ENCODE data around the gene DIPK2B. TPM values are rescaled to one million over a fixed set of nuclear protein-coding genes. Genes with fewer than 3 reads are reported as not detected.
A peak's percentile ranks its signal among the peaks of the same experiment; 100 is the strongest.

The DIPK2B gene
- total RNA-seq, 4 donors from 2014 or later: 3.1 to 10.9 (median 6.8) TPM

GRCh38 chrX:45164021-45164621 is 36.6 kb downstream of the DIPK2B start:
- H3K4me3 ChIP-seq (ENCODE audit: low read depth, poor library complexity, severe bottlenecking): no peak overlapping the region
- 56 to 62% methylated on average over 1 of the region's 1 CpG for WGBS, 2 donors
- intact Hi-C loops (cut with DNase I; ENCODE audit: low total_unique reads): no loop called here
- no peak for DNase-seq (ENCODE audit: low spot score in 2 of 2)
- TF ChIP-seq CTCF (IDR thresholded peaks at IDR 0.05) (no peak), POLR2A (IDR thresholded peaks at IDR 0.05) (no peak)

DNA sequence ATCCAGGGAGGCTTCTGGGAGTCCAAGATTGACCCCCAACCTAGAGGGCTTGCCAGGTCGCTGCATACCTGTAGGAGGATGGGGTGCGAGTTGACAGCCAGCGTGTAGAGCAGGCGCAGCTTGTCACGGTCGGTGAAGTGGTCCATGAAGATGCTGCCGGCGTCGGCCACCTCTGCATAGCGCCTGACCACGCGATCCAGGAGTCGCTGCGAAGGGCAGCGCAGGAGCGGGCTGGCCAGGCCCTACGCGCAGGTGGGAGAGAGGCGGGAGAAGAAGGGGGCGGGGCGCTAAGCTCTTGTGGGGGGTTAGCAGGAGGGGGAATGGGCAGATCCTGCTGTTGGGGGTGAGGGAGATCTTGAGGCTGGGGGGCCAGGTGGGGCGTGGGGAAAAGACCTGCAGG is 43.0 kb downstream of the DIPK2B start:
- WGBS, 2 donors: 84 to 96% methylated on average over 22 of the region's 22 CpGs

DNA sequence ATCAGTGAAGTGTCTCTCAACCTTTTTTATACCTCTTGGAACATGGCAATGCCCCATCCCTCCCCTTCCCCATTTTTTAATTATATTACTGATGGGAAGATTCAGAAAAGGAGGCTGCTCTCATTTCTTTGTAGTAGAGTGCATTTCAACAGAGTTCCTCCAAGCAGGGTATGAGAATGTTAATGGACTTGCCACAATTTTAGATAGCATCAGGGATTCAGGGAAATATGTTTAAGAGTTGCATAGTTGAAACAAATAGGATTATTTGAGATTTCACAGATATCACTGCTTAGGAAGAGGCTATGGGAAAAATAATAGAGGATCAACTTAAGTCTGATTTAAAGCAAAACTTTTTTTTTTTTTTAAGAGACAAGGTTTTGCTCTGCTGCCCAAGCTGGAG is 46.2 kb downstream of the DIPK2B start:
- TF ChIP-seq CTCF (IDR thresholded peaks at IDR 0.05) (no peak), POLR2A (IDR thresholded peaks at IDR 0.05) (no peak)
- no peak overlapping the region for H3K4me3 ChIP-seq (ENCODE audit: low read depth, poor library complexity, severe bottlenecking)
- intact Hi-C loops (cut with DNase I; ENCODE audit: low total_unique reads): no loop called here
- DNase-seq (ENCODE audit: low spot score in 2 of 2): no peak

More for the DNA sequence above, 43.0 kb downstream of the DIPK2B start:
- no peak for DNase-seq (ENCODE audit: low spot score in 2 of 2)
- intact Hi-C loops (cut with DNase I; ENCODE audit: low total_unique reads): no loop called here
- H3K4me3 ChIP-seq (ENCODE audit: low read depth, poor library complexity, severe bottlenecking): no peak overlapping the region
- no peak for TF ChIP-seq POLR2A (IDR thresholded peaks at IDR 0.05)

DNA sequence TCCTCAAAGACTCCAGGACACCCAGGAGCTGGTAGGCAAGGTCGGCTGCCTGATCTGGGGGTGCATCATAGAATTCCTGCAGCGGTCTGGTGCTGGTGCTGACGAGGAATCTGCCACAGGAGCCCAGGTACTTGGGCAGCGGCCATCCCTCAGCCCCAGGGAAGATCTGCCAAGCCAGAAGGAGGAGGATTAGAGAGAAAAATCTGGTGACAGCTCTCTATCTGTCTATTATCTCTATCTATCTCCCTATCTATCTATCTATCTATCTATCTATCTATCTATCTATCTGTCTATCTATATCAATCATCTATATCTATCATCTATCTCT is 46.7 kb downstream of the DIPK2B start:
- WGBS, 2 donors: 75 to 93% methylated on average over 4 of the region's 4 CpGs

More for the DNA sequence above, 46.7 kb downstream of the DIPK2B start:
- no peak for TF ChIP-seq CTCF (IDR thresholded peaks at IDR 0.05)
- H3K4me3 ChIP-seq (ENCODE audit: low read depth, poor library complexity, severe bottlenecking): no peak overlapping the region
- intact Hi-C loops (cut with DNase I; ENCODE audit: low total_unique reads): no loop called here
- peak in 1 of 2 donors; percentile 46 for DNase-seq (ENCODE audit: low spot score in 2 of 2)

All from lower leg skin (tissue), 4 donors.